Nucleus accumbens (tissue), 56 donors: Measurements from ENCODE around the gene RALA.

Experiments used
- DNase-seq, 56 donors: peaks; one replicate each; lab custom pipeline; 2025; lab: John Stamatoyannopoulos, UW

Gene RALA

DNA sequence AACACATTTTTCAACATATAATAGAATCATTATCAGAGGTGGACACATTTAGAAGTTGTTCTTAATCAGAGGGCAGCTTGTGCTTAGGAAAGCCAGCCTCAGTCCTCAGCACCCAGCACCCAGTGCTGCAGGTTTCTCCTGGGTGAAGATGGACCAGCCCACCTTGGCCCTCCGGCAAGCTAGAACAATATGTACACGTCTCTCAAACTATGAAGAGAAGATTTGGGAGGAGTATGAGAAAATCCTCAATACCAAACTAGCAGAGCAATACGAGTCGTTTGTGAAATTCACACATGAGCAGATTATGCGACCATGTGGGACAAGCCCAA lies 13.5 kb upstream of the RALA start:
- DNase-seq, result no peak

DNA sequence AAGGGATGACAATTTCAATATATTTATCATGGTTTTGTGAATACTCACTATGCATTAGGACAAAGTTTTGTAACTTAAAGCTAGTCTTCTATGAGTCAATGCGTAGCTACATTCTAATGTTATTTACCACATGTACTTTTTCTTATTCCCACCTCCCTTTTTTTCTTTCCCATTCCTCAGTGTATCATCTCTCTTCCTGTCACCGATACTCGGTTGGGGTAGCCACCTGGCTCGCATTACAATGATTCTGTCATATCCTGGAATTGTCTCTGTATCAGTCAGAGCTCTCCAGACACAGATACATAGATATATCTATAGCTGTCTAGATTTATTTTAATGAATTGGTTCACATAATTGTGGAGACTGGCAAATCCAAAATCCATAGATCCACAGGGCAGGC lies 9.8 kb upstream of the RALA start:
- DNase-seq, result no peak

DNA sequence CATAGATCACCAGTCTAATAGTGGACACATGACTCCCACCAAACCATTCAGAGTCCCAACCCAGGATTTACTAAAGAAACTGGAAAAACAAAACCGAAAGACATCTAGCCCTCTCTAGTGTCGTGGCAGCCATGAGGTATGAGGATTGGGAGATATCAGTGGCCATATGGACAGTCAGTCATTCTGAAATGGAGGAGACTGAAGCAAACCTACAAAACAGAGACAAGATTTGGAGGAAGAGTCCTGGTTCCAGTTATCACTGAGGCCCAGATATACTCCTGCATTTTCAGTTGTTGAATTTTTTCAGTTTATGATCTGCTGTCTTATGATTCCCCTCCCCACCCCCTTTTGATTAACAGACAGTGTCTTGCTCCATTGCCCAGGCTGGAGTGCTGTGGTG lies 9.1 kb upstream of the RALA start:
- no peak for DNase-seq

DNA sequence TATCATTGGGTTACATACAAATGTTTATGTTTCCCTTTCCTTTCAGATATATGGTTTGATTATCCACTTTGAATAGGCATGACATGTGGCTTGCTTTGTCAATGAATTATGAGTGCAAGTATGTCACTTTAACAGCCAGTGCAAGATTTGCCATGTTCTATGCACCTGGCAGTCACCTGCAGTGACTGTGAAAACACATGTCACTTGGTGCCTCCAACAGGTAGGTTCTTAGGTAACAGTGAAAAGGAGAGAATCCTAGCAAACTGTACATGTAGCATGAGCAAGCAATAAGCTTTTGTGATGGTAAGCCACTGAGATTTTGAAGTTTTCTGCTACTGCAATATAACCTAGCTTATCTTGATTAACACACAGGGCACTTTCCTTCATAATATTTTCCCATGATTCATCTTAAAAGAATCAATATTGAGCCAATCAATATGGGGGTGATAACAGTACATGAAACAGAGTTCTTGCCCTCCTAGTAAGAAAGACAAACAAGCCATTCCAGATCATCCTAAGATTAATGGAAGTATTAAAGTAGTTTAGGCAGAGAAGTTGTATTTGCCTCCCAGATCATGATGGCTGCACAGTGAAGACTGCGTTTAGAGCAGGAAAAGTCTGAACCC lies 7.9 kb upstream of the RALA start:
- DNase-seq, result no peak

DNA sequence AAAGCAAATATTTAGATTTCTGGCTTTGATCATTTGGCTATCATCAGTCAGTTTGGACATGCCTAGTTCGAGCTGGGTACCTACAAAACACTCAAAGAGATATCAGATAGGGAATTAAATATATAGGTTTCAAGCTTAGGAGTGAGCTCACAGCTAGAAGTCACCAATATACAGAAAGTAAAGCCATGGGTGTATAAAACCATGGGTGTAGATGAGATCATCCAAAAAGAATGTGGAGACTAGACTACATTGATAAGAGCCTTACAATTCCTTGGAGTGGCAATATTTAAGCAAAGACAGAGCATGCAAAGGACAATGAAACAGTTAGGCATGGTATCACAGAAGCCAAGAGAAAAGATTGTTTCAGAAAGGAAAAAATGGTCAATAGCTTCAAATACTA lies 7.2 kb upstream of the RALA start:
- DNase-seq, result no peak

DNA sequence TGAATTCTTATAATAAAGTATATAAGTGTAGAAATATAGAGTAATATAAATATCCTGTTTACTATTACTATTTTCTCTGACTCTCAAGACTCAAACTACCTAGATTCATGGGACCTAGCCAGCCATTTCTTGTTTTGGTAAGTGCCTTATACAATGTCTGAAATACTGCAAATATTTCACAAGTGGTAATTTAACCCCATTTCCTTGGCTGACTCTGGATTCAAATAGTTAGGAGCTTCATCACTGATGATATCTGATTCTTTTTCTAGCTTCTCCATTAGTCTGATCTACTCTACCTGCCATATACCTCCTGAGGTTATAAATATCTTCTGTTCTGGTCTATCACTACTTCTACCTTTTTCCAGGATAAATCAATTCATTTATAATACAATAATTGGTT lies 6.4 kb upstream of the RALA start:
- DNase-seq, result no peak

DNA sequence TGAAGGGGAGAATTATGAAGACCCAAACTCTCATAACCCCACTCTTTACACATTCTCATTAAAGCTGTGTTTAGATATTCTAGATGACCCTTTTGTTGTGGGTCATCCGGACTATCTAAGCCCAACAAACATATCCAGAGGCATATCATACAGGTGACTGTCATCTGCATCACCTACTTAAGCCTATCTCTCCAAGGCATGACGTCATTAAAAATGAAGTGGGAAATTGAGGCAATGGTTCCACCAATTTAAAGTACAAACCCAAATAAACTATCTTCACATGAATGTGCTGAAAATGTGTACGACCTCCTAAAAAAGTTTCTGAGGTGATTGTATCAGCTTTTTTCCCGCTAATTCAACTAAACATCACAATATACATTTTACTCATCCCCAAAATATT lies 4.5 kb upstream of the RALA start:
- DNase-seq, result no peak

DNA sequence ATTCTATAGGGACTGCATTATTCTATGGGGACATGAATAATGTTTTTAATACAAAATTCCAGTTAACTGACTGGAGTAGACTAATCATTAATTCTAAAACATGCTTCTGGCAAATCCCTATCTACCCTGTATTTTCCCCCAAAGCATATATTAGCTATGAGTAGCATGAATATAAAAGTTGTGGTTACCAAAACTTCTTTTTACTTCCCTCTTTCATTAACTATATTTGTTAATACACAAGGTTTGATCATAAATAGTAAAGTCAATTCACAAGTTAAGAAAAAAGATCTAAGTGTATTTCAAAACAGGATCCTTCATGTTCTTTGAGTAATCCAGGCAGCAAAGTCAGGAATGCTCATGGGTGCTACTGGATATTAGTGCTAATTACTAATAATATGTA lies 2.9 kb upstream of the RALA start:
- no peak for DNase-seq

DNA sequence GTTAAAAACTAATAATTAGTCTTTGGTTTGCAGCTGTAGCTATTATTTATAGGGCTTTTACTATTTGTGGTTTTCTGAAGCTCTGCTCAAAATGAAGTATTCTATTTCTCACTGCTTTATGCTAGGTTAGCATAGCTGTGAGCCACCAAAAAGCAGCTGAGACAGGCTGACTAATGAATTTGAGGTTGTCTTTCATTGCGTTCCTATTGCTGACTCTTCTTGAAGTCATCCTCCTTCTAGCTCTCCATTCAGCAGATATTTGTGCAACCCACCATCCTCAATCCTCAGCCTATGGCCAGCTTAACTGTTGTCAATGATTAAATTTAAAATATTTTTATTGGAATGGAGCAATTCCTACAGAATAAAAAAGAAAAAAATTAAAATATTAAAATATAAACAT lies 2.1 kb upstream of the RALA start:
- DNase-seq, result no peak

DNA sequence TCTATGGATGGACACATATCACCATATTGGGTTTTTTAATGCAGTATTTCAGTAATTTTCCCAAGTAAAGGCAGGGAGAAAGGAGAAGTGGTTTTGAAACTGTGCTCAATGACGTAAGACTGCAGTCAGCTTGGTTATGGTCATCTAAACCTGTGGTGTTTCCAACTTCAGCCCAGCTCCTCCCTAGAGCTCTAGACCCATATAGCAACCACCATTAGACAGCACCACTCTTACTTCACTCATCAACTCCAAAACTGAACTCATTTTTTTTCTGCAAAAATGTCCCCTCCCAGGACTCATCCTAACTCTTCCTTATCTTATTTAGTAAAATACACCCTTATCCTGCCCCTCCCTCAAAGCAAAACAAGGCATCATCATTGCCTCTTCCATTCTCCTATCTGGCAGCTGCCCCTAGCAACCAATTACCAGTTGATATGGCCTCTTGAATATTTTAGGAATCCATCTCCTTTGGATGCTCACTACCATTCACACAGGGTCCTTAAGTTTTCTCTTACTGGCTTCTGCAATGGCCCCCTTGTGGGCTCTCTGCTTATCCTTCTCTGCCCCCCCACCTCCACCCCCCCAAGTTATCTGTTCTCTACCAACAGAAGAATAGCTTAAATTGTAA lies 1.5 kb upstream of the RALA start:
- no peak for DNase-seq

DNA sequence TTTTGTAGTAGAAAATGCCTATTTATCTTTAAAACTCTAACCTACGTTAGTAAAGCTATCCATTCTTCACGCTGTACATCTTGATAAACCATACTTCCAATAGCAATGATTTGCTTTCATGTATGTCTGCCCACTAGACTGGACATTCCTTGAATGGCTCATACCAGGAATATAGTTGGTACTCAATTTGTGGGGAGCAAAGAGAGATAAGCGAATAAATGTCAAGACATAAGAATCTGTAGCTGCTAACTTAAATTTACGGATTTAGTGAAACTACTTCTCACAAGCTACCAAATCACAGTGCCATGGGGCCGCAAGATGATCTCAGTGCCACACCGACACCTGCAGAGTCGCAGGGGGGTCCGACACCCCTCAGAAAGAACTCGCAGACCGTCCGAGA lies 763 bp upstream of the RALA start:
- peak in 1 of 56 donors; percentile 23 for DNase-seq

DNA sequence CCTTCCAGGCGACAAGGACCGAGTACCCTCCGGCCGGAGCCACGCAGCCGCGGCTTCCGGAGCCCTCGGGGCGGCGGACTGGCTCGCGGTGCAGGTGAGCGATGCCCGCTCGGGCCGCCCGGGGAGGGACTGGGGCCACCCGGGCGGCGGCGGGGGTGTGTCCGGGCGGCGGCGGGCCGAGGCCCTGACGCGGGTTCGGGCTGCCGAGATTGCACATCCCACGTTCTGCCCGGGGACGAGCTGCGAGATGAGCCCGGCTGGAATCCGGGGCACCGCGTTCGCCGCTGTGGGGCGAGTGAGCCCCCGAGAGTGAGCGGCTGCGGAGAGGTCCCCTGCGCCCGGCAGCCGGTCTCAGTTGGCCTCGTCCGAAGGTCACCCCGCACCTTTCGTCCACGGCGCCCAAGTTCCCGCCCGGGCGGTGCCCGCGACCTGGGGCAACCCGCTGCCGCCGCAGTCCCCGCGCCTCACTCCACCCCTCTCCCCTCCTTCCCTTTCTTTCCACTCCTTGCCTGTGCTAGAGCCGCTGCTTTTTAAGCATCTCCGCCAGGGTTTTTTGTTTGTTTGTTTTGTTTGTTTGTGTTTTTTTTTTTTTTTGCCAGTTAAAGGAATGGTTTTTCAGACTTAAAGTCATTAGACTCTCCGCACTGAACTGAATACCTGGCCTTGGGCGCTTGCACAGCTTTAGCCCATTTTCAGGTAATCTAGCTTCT lies 515 bp downstream of the RALA start:
- peak in 7 of 56 donors; percentile 41 to 62 (median 48) for DNase-seq

DNA sequence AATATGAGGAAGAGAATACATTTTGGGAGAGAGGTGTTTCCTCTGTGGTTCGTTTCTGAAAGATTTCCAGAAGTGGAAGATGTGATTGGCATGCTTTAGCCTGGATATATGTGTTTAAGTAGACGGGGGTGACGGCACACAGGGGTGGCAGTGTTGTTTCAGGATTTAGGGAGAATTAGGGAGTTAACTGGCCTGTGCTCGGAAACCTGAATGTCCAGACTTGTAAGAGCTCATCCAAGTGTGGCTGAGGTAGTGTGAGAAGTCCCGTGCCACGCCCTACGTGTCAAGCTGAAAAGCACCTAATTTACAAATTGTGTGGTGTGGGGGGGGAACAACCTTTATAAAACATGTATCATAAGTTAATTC lies 1.1 kb downstream of the RALA start:
- peak in 3 of 56 donors; percentile 1 to 14 (median 11) for DNase-seq

DNA sequence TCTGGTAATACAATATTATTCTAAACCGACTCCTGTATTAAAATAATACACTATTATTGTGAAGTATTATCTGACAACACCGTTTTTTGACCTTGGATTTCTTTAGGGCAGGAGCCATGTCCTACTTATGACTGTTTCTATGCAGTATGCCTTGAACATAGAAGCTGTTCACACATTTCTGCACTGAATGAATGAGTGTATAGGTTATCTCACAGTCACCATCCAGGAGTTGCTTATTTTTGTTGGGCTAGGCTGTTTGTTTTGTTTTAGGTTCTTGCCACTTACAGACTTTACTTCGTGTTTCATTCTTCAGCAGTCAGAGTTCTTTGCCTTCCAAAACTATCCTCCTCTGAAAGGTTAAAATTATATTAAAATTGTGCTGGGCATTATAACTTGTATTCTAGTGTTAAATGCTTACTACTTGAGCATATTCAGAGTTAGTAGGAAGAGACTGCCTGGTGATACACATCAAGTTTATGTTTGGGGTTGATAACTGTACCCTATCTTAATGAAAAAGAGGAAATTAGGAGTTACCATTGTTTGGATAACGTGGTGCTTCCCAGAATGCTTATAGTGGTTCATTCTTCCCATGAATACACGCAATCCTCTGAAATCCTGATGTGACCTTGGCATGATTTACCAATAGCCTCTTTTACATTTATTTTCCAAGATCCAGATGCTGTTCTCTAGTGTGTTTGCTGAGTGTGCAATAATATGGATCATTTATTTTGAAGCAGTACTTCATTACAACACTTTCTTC lies 1.7 kb downstream of the RALA start:
- no peak for DNase-seq

DNA sequence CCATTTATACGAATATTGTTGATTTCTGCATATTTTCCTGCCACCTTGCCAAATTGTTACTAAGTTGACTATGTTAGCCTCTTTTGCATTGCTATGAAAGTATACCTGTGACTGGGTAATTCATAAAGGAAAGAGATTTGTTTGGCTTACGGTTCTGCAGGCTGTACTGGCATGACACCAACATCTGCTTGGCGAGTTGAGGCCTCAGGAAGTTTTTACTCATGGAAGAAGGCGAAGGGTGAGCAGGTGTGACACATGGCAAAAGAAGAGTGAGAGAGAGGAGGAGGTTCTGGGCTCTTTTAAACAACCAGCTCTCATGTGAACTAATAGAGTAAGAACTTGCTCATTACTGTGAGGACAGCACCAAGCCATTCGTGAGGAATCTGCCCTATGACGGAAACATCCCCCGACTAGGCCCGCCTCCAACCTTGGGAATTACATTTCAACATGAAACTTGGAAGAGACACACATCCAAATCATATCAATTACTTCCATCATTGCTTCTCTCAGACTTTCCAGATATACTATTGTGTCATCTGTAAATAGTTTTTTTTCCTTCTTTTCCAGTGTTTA lies 8.4 kb downstream of the RALA start:
- no peak for DNase-seq

DNA sequence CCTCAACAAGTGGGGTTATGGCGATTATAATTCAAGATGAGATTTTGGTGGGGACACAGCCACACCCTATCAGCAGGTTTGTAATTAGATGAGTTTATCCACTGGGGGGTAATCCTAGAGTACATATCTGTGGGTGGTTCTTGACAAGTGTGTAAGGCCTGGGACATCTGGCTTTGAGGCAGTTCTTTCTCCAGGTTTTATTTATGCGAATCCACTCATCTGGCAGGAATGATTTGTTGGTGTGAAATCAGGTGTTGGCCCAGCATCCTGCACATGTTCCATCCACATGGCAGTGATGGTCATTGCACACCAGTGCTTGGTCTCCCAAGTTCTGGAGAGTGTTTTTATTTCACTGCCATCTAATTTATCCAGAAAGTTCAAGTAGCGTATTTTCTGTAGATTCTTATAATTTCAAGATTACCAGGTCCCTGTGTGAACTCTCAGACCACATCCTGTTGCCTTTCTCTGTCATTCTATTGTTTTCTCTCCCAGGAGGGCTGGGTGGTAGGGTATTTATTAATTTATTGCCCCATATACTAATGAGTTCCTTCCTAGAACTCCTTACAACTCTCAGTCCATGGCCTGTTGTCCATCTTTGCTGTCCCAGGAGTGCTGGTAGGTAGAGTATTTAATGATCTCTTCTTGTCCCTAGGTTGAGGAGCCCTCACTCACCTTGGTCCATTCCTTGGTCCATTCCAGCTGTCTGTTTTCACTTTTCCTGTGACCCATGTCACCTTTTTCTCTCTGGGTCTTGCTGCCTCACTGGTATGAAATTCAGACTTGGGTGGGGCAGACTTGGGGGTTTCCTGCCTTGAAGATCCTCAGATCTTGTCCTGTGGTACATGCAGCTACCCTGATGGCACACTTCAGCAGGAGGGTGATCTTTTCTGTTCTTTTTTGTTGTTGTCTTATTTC lies 10.4 kb downstream of the RALA start:
- DNase-seq, result no peak

DNA sequence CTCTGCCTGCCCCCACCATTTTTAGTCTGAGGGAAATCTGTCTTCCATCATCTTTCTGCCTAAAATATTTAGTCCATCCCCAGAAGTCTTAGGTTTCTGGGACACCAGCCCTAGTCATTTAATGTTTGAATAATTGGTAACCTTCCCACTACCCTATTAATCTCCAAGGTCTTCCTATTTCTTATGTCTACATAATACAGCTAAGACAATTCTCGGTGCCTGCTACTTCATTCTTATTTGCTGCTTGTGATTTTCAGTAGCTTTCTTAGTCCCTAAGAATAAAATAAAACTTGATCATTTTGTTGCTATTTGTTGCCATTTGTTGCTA lies 11.1 kb downstream of the RALA start:
- no peak for DNase-seq

DNA sequence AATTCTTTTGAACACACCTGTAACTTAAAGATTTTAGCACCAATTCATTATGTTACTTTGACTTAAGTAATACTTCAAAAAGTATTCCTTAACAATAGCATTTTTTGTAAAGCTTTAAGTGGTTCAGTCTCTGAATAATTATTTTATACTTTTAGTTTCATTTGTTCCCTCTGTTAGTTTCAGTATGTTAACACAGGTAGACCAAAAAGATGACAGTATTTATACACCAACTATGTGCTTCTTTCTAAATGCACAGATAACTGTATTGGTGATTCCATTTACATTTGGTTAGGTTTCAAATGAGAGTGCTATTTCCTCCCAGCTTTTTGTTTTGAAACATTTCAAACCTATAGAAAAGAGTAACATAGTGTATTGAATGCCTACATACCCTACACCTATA lies 14.0 kb downstream of the RALA start:
- DNase-seq, result no peak

DNA sequence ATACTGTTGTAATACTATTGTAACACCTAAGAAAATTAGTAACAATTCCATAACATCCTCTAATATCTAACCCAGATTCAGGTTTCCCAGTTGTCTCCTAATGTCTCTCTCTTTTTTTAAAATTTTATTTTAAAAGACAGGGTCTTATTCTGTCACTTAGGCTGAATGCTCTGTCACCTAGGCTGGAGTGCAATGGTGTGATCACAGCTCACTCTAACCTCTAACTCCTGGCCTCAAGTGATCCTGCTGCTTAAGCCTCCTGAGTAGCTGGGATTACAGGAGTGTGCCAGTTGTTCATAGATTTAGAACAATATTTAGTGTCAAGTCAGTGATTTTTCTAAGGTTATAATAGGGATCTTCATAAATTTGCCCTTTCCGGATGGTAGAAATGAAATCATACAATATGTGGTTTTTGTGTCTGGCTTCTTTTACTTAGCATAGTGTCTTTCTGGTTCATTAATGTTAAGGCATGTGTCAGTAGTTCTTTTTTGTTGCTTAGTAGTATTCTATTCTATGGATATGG lies 14.7 kb downstream of the RALA start:
- no peak for DNase-seq

DNA sequence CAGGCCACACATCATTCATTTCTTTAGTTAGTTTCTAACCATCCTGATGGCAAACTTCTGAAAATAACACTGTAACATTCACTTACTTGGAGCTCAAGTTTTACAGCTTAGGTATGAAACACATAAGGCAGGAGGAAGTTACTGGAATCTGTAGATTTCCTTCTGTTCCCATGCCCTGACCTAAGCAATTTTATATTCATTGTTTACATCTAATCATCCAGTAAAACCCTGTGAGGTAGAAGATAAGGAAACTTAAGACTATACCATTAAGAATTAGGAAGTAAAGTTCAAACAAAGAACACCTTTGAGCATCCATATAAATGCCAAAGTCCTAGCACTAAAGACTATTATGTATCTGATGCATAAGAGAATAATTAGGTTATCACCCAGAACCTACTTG lies 19.5 kb downstream of the RALA start:
- no peak for DNase-seq
